Motor neuron (in vitro differentiated cells): ENCODE measurements around the gene TMEM208. TPM values are rescaled to one million over a fixed set of nuclear protein-coding genes. Genes with fewer than 3 reads are reported as not detected.

Experiments
- ATAC-seq, 8 experiments: fragments of 200-7000 bp; cut with Tn5 transposase; replicated peaks in 6 of 8; 2 replicates each; pipeline ENCODE4 v1.8.0; 2021; ENCODE audit warnings: mild to moderate bottlenecking in 8 of 8, moderate library complexity in 8 of 8
- H3K27ac ChIP-seq, 2 donors: fragments of 250-450 bp; sonication (Bioruptor Pico); 2 replicates each; pipeline ENCODE4 v1.9.0; 2021; ENCODE audit warnings: antibody characterized with exemption in 2 of 2, mild to moderate bottlenecking in 2 of 2, moderate library complexity in 1 of 2
- H3K4me1 ChIP-seq, 2 donors: fragments of 250-450 bp; sonication (Bioruptor Pico); replicated peaks in 1 of 2; 2 replicates each; pipeline ENCODE4 v1.6.1; 2021; ENCODE audit warnings: antibody characterized with exemption in 2 of 2, mild to moderate bottlenecking in 2 of 2, moderate library complexity in 1 of 2
- H3K4me3 ChIP-seq, 5 donors: fragments of 250-450 bp; sonication (Bioruptor Pico); 2 replicates each; pipeline ENCODE4 v1.9.0; 2021; ENCODE audit warnings: antibody characterized with exemption in 5 of 5, mild to moderate bottlenecking in 5 of 5, moderate library complexity in 4 of 5
- WGBS, 10 experiments: fragments of 450-650 bp; shearing (Covaris generic); methylation state at CpG; one replicate each; pipeline ENCODE4 v1.0.0; 2022; 5-methylcytosine and 5-hydroxymethylcytosine counted together
- in situ Hi-C, 9 experiments: fragments of 400-800 bp; cut with MboI; loops; one replicate each; pipeline ENCODE4 v1.15.0; 2021; ENCODE audit warnings: low sequenced_read_pairs in 9 of 9, low pct_unique_long_range_greater_than_20kb in 2 of 9; ENCODE audit not compliant: unreplicated experiment in 9 of 9
- total RNA-seq, 8 experiments: library from RNA; unstranded; fragments of 300-600 nt; gene quantifications; 2 replicates each; pipeline versions ENCODE4 v1.2.3 to v1.2.4, GENCODE V29; 2022

Gene TMEM208
- total RNA-seq, 8 experiments from 2014 or later = 39.4 to 83.1 (median 58.0) TPM

DNA sequence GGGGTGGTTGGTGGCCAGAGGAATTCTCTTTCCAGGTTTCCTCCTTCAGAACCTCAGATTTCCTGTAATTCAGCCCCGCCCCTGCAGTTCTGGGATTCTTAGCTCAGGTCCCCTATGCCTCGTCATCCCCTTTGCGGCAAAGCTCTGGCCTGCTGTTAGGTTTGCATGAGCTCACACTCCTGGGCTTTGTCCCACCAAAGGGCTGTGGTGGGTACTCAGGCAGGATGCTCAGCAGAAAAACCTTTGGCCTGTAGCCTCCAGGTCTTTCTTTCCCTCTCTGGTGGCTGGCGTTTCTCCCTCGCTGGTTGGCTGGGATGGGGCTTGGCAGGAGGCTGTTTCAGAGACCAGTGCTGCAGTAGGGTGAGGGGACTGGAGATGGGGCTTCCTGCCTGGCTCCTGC lies 42.8 kb downstream of the TMEM208 start:
- ATAC-seq = peak in 2 of 8 experiments; percentile 12 to 55
- Histone ChIP-seq H3K4me3 (no peak overlapping the region), H3K4me1 (no peaks in the 10 kb centered on the region), H3K27ac (no peak overlapping the region)
- 20 to 67% (median 60%) methylated on average over 1 to 2 of the region's 5 CpGs; no CpG with 5 or more reads in 5 of the 10 experiments for WGBS, 10 experiments
- in situ Hi-C loops = loop anchor here in 2 of 9 experiments (25.0 kb wide), 1 partner anchor 143 kb away; the partner anchor contains the start of gene ZDHHC1 (in 2 of the 2)

DNA sequence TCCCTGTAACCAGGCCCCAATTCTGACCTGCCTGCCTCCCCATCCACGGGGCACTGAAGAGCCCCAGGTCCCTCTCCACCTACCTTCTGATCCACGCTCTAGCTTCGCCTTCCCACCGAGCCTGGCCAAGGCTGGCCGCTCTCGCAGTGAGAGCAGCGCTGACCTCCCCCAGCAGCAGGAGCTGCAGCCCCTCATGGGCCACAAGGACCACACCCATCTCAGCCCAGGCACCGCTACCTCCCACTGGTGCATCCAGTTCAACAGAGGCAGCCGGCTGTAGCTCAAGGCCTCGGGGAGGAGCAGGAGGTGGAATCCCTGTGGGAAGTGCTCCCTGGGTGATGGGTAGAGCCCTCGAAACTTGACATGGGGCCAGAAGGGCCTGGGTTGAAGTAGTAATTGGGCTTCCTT lies 44.0 kb downstream of the TMEM208 start:
- 78 to 100% (median 100%) methylated on average over 1 to 4 of the region's 11 CpGs; no CpG with 5 or more reads in 5 of the 10 experiments for WGBS, 10 experiments
- no peak for ATAC-seq

DNA sequence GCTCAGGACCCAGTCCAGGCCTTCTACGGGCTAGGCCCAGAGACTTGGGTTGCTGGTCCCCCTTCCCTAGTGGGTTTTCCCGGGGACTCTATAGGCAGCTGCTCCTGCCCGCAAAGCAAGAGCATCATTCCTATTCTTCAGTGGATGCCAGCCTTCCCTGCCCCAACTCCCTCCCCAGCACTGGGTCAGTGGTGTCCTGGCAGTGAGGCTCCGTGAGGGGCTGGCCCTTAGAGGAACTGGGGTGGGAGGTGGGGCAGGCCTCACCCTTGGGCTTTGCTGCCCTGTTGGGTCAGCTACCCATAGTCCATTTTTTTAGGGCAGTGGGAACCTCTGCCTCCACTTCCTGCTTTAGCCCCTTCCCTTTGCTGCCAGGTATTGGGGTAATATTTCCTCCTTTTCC lies 44.5 kb downstream of the TMEM208 start:
- Histone ChIP-seq H3K4me3 (no peak overlapping the region), H3K27ac (no peak overlapping the region), H3K4me1 (no peaks in the 10 kb centered on the region)
- ATAC-seq = no peak
- in situ Hi-C loops = loop anchor here in 2 of 9 experiments (25.0 kb wide), 1 partner anchor 141 kb away; the partner anchor contains the start of gene ZDHHC1 (in 2 of the 2)
- WGBS, 10 experiments = 40 to 100% (median 85%) methylated on average over 1 to 4 of the region's 4 CpGs; no CpG with 5 or more reads in 7 of the 10 experiments

More for the DNA sequence above, 44.0 kb downstream of the TMEM208 start:
- in situ Hi-C loops = loop anchor here in 2 of 9 experiments (25.0 kb wide), 1 partner anchor 141 kb away; the partner anchor contains the start of gene ZDHHC1 (in 2 of the 2)
- H3K4me3 ChIP-seq = no peak overlapping the region
- H3K4me1 ChIP-seq = no peaks in the 10 kb centered on the region
- H3K27ac ChIP-seq = no peak overlapping the region

- Histone ChIP-seq H3K4me3 (no peak overlapping the region), H3K4me1 (no peaks in the 10 kb centered on the region), H3K27ac (no peak overlapping the region)
- ATAC-seq = no peak
- 86 to 100% (median 94%) methylated on average over 1 to 2 of the region's 2 CpGs; no CpG with 5 or more reads in 2 of the 10 experiments for WGBS, 10 experiments
- in situ Hi-C loops = no loop called here
Measured at GRCh38 chr16:67275321-67275720, 48.4 kb downstream of the TMEM208 start.

DNA sequence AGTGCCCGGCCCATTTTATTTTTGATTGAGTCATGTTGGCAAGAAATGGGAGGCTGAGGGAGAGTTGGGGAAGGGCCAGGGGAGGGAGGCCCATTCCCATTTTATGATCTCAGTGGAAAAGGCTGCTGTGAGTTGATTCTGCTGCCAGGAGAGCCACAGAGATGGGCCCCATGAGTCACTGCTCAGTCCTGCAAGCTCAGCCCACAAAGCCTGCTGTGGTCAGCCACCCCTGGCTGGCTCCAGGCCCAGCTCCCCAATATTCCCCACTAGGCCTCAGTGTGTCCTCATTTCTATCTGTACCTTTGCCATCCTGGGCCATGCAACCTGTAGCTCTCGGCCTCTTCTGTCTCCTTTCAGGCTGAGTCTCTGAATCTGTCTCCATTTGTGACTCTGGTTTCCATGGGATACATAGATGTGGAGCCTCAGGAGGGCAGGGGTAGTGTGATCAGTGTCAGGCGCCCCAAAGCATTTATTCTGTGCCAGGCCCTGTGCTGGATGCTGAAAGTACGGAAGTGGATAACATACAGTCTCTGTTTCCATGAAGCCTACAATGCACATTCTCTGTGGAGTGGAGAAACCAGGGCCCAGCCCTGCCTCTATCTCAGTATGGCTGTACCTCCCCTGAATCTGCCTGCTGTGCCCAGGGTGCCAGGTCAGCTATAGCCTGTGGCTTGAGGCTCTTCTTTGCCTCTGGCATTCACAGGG lies 50.5 kb downstream of the TMEM208 start:
- H3K4me1 ChIP-seq = no peaks in the 10 kb centered on the region
- ATAC-seq = peak in 5 of 8 experiments; percentile 29 to 69 (median 48)
- WGBS, 10 experiments = 0 to 100% (median 73%) methylated on average over 1 to 3 of the region's 4 CpGs; no CpG with 5 or more reads in 5 of the 10 experiments
- in situ Hi-C loops = no loop called here
- H3K27ac ChIP-seq = no peak overlapping the region
- H3K4me3 ChIP-seq = no peak overlapping the region

DNA sequence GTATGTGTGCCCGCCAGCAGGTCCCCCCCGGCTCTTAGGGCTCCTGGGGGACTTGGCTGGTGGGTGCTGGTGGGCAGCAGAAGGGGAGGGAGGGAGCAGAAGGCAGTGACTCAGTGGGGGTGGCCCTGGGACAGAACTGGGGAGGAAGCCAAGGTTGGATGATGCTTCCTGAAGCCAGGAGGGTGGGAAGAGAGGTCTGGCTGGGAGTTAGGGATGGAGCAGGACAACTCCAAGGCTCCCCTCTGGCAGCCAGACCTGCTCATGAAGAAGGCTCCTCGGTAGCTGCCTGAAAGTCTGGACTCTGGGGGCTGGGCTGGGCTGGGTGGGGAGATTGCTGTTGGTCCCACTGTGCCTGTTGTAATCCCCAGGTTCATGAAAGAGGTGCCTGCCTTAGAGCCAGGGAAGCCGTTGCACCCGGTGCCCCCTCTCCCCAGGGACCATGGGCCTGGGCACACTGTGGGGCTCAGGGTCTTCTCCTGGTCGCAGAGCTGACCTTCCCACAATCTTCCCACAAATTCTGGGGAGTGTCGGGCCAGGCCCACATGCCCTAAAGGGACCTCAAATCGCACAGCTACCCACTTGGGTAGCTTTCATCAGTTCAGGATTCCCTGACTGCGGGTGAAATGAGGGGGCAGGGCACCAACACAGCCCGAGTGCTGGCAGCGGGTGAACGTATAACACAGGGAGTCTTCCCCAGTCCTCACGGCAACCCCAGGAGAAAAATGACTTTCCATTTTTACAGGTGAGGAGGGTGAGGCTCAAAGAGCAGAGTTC lies 51.3 kb downstream of the TMEM208 start:
- no peaks in the 10 kb centered on the region for H3K4me1 ChIP-seq
- in situ Hi-C loops = no loop called here
- peak in 2 of 8 experiments; percentile 5 to 12 for ATAC-seq
- 17 to 77% (median 40%) methylated on average over 1 to 5 of the region's 13 CpGs; no CpG with 5 or more reads in 7 of the 10 experiments for WGBS, 10 experiments
- H3K4me3 ChIP-seq = peak overlapping the region in 3 of 5 donors; percentile 29 to 42 (median 34)
- H3K27ac ChIP-seq = no peak overlapping the region

Other genes with a start within 250 kb of the TMEM208 start
- 10 to 100 TPM in 3 of 8 experiments, 1 to 10 TPM in 4, under 1 TPM in 1; 0.96 to 27.4 (median 7.1) TPM for gene CES4A, start 238.5 kb upstream of the TMEM208 start, total RNA-seq
- 10 to 100 TPM; 20.1 to 77.7 (median 33.0) TPM for gene CBFB, start 198.0 kb upstream of the TMEM208 start, total RNA-seq
- gene PHAF1, start 117.2 kb upstream of the TMEM208 start, total RNA-seq = 10 to 100 TPM; 10.4 to 18.8 (median 14.9) TPM
- 10 to 100 TPM in 2 of 8 experiments, 1 to 10 TPM in 4, under 1 TPM in 2; 0.54 to 20.9 (median 4.3) TPM for gene B3GNT9, start 76.1 kb upstream of the TMEM208 start, total RNA-seq
- 10 to 100 TPM in 3 of 8 experiments, 1 to 10 TPM in 4, under 1 TPM in 1; 0.42 to 18.0 (median 6.6) TPM for gene TRADD, start 67.2 kb upstream of the TMEM208 start, total RNA-seq
- gene FBXL8, start 67.2 kb upstream of the TMEM208 start, total RNA-seq = 10 to 100 TPM in 3 of 8 experiments, 1 to 10 TPM in 5; 1.0 to 44.5 (median 9.0) TPM
- 10 to 100 TPM in 7 of 8 experiments, 1 to 10 TPM in 1; 4.6 to 33.1 (median 18.4) TPM for gene HSF4, start 62.4 kb upstream of the TMEM208 start, total RNA-seq
- 10 to 100 TPM in 7 of 8 experiments, 1 to 10 TPM in 1; 7.3 to 28.0 (median 15.3) TPM for gene NOL3, start 56.6 kb upstream of the TMEM208 start, total RNA-seq
- 10 to 100 TPM; 13.9 to 93.4 (median 55.0) TPM for gene MATCAP1, start 43.2 kb upstream of the TMEM208 start, total RNA-seq
- gene EXOC3L1, start 37.0 kb upstream of the TMEM208 start, total RNA-seq = 1 to 10 TPM in 4 of 8 experiments, under 1 TPM in 4; 0.29 to 3.6 (median 0.98) TPM
- 10 to 100 TPM; 27.7 to 83.7 (median 48.5) TPM for gene E2F4, start 35.0 kb upstream of the TMEM208 start, total RNA-seq
- gene ELMO3, start 28.0 kb upstream of the TMEM208 start, total RNA-seq = 1 to 10 TPM in 5 of 8 experiments, under 1 TPM in 3; 0.43 to 2.8 (median 1.2) TPM
- gene FHOD1, start 20.4 kb downstream of the TMEM208 start, total RNA-seq = 10 to 100 TPM in 7 of 8 experiments, 1 to 10 TPM in 1; 5.5 to 26.8 (median 12.1) TPM
- 1 to 10 TPM in 7 of 8 experiments, under 1 TPM in 1; 0.92 to 2.4 (median 1.4) TPM for gene SLC9A5, start 21.8 kb downstream of the TMEM208 start, total RNA-seq
- 10 to 100 TPM in 2 of 8 experiments, 1 to 10 TPM in 6; 1.4 to 39.0 (median 5.6) TPM for gene PLEKHG4, start 52.4 kb downstream of the TMEM208 start, total RNA-seq
- gene KCTD19, start 99.6 kb downstream of the TMEM208 start, total RNA-seq = 1 to 10 TPM in 3 of 8 experiments, under 1 TPM in 5; 0.15 to 1.8 (median 0.90) TPM
- 1 to 10 TPM in 2 of 8 experiments, under 1 TPM in 2, not detected in 4; 0.43 to 1.5 (median 1.0) TPM for gene LRRC36, start 99.7 kb downstream of the TMEM208 start, total RNA-seq
- gene TPPP3, start 166.4 kb downstream of the TMEM208 start, total RNA-seq = 100 to 1,000 TPM in 1 of 8 experiments, 10 to 100 TPM in 4, 1 to 10 TPM in 2, under 1 TPM in 1; 0.85 to 247 (median 33.2) TPM
- gene ZDHHC1, start 189.3 kb downstream of the TMEM208 start, total RNA-seq = 10 to 100 TPM in 1 of 8 experiments, 1 to 10 TPM in 7; 3.4 to 14.6 (median 4.6) TPM
- 10 to 100 TPM in 4 of 8 experiments, 1 to 10 TPM in 3, under 1 TPM in 1; 0.64 to 17.4 (median 6.8) TPM for gene HSD11B2, start 204.0 kb downstream of the TMEM208 start, total RNA-seq